Chondrocyte (in vitro differentiated cells): ENCODE results near the gene SNPH. TPM values are rescaled to one million over a fixed set of nuclear protein-coding genes. Genes with fewer than 3 reads are reported as not detected.

Experiments used
- DNase-seq: peaks from one replicate; pipeline ENCODE4 v3.0.0; 2021; ENCODE audit warnings: mixed read lengths, low spot score
- H3K27ac Mint-ChIP-seq: one replicate; pipeline ENCODE4 v1.8.0; 2021; ENCODE audit warnings: mild to moderate bottlenecking, moderate library complexity, mixed read lengths; ENCODE audit not compliant: unreplicated experiment
- H3K27me3 Mint-ChIP-seq: 2 replicates; pipeline ENCODE4 v1.8.0; 2021; ENCODE audit warnings: low read depth, mixed read lengths
- H3K36me3 Mint-ChIP-seq: 2 replicates; pipeline ENCODE4 v1.8.0; 2021; ENCODE audit warnings: low read depth, mixed read lengths
- H3K4me1 Mint-ChIP-seq: 2 replicates; pipeline ENCODE4 v1.8.0; 2021; ENCODE audit warnings: low read depth, mild to moderate bottlenecking, mixed read lengths
- H3K4me3 Mint-ChIP-seq: one replicate; pipeline ENCODE4 v1.8.0; 2021; ENCODE audit warnings: mild to moderate bottlenecking, moderate library complexity, mixed read lengths; ENCODE audit not compliant: unreplicated experiment
- H3K9me3 Mint-ChIP-seq: 2 replicates; pipeline ENCODE4 v1.8.0; 2021; ENCODE audit warnings: low read depth, mixed read lengths
- CTCF ChIP-seq: fragments of 200-600 bp; sonication (generic); IDR thresholded peaks from 2 replicates; pipeline ENCODE4 v1.5.0; 2021; ENCODE audit warnings: antibody characterized with exemption, mild to moderate bottlenecking, moderate library complexity
- total RNA-seq: library from RNA; stranded (reverse); gene quantifications from 3 replicates; pipeline ENCODE4 v1.2.1, GENCODE V29; 2021

SNPH gene
- total RNA-seq, 1 donor from 2014 or later = 12.8 TPM

- Mint-ChIP-seq H3K27me3 (no peaks in the 10 kb centered on the region), H3K36me3 (peaks cover 1% of the 10 kb centered on the region), H3K9me3 (no peaks in the 10 kb centered on the region), H3K27ac (no peak overlapping the region), H3K4me3 (no peak overlapping the region), H3K4me1 (peaks cover 7% of the 10 kb centered on the region)
- no peak for TF ChIP-seq CTCF
- DNase-seq = no peak
These were observed 6.4 kb downstream of the SNPH start for GRCh38 chr20:1272368-1273100.

DNA sequence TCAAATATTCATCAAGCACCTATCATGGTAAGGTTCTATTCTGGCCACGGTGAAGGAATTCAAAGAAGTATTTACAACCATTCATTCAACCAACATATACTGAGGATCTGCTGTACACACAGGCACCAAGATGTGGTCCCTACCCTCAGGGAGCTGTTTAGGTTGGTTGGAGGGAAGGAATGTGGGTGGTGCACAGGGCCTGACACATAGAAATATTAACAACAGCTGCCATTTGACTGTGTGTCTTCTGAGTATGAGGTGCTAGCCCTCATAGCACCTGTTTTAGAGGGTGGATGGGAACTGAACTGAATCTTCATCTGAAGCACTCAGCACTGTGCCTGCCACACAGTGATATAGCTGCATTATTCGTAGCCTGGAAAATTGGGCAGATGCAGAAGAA lies 7.3 kb downstream of the SNPH start:
- no peak for DNase-seq
- H3K27me3 Mint-ChIP-seq = no peaks in the 10 kb centered on the region
- peaks cover 1% of the 10 kb centered on the region for H3K36me3 Mint-ChIP-seq
- no peak overlapping the region for H3K4me3 Mint-ChIP-seq
- peaks cover 2% of the 10 kb centered on the region for H3K4me1 Mint-ChIP-seq
- H3K27ac Mint-ChIP-seq = no peak overlapping the region
- H3K9me3 Mint-ChIP-seq = no peaks in the 10 kb centered on the region
- TF ChIP-seq CTCF = no peak

GRCh38 chr20:1274485-1275311 lies 8.6 kb downstream of the SNPH start:
- DNase-seq = no peak
- H3K27ac Mint-ChIP-seq = no peak overlapping the region
- H3K4me1 Mint-ChIP-seq = no peaks in the 10 kb centered on the region
- TF ChIP-seq CTCF = no peak
- peaks cover 2% of the 10 kb centered on the region for H3K36me3 Mint-ChIP-seq
- H3K4me3 Mint-ChIP-seq = no peak overlapping the region
- H3K9me3 Mint-ChIP-seq = no peaks in the 10 kb centered on the region
- no peaks in the 10 kb centered on the region for H3K27me3 Mint-ChIP-seq

GRCh38 chr20:1275919-1276318 lies 9.8 kb downstream of the SNPH start:
- DNase-seq = no peak
- TF ChIP-seq CTCF = no peak

DNA sequence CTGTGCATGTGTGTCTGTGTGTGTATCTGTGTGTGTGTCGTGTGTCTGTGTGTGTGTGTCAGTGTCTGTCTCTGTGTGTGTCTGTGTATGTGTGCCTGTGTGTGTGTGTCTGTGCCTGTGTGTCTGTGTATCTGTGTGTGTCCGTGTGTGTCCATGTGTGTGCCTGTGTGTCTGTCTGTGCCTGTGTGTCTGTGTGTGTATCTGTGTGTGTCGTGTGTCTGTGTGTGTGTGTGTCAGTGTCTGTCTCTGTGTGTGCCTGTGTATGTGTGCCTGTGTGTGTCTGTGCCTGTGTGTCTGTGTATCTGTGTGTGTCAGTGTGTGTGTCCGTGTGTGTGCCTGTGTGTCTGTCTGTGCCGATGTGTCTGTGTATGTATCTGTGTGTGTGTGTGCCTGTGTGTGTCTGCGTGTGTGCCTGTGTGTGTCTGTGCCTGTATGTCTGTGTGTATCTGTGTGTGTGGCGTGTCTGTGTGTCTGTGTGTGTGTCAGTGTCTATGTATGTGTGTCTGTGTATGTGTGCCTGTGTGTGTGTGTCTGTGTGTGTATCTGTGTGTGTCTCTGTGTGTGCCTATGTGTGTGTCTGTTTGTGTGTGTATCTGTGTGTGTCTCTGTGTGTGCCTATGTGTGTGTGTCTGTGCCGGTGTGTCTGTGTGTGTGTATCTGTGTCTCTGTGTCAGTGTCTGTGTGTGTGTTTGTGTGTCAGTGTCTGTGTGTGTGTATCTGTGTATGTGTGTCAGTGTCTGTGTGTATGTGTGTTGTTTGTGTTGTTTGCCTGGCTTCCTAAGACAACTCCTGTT lies 11.6 kb downstream of the SNPH start:
- H3K36me3 Mint-ChIP-seq = peaks cover 2% of the 10 kb centered on the region
- DNase-seq = no peak
- no peak overlapping the region for H3K27ac Mint-ChIP-seq
- H3K27me3 Mint-ChIP-seq = no peaks in the 10 kb centered on the region
- TF ChIP-seq CTCF = no peak
- H3K9me3 Mint-ChIP-seq = no peaks in the 10 kb centered on the region
- peaks cover 4% of the 10 kb centered on the region for H3K4me1 Mint-ChIP-seq
- H3K4me3 Mint-ChIP-seq = no peak overlapping the region

More at GRCh38 chr20:1275919-1276318, 9.8 kb downstream of the SNPH start:
- peaks cover 3% of the 10 kb centered on the region for H3K36me3 Mint-ChIP-seq
- no peak overlapping the region for H3K27ac Mint-ChIP-seq
- H3K9me3 Mint-ChIP-seq = no peaks in the 10 kb centered on the region
- H3K4me3 Mint-ChIP-seq = no peak overlapping the region
- peaks cover 4% of the 10 kb centered on the region for H3K4me1 Mint-ChIP-seq
- H3K27me3 Mint-ChIP-seq = no peaks in the 10 kb centered on the region
